HEK293 (cell line): ENCODE measurements around the gene ABHD12B.

ENCODE experiments used
- ZNF175 ChIP-seq: fragments of 450-650 bp; formaldehyde crosslinking; IDR thresholded peaks from 2 replicates; pipeline ENCODE4 v1.5.1; 2016; ENCODE audit warnings: missing biosample characterization, missing genetic modification characterization
- ZNF513 ChIP-seq: fragments of 450-650 bp; IDR thresholded peaks from 2 replicates; pipeline ENCODE4 v1.5.1; 2018; ENCODE audit warnings: missing biosample characterization, missing genetic modification characterization
- TF ChIP-seq, protein P1 (sequence below): fragments of 450-650 bp; formaldehyde crosslinking; IDR thresholded peaks from 2 replicates; pipeline ENCODE4 v1.5.1; 2017; ENCODE audit warnings: missing biosample characterization, missing genetic modification characterization

- no peak for TF ChIP-seq ZNF175 (tag by site-specific recombination)
- no peak for TF ChIP-seq ZNF513
- TF ChIP-seq, protein P1, sequence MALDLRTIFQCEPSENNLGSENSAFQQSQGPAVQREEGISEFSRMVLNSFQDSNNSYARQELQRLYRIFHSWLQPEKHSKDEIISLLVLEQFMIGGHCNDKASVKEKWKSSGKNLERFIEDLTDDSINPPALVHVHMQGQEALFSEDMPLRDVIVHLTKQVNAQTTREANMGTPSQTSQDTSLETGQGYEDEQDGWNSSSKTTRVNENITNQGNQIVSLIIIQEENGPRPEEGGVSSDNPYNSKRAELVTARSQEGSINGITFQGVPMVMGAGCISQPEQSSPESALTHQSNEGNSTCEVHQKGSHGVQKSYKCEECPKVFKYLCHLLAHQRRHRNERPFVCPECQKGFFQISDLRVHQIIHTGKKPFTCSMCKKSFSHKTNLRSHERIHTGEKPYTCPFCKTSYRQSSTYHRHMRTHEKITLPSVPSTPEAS (tag by site-specific recombination): no peak
Measured at GRCh38 chr14:50882932-50883826, 11.3 kb downstream of the ABHD12B start.
